PC-3 (cell line): Measurements from ENCODE around the gene TAF1C.

Source experiments
- CTCF ChIP-seq: fragments of 300-600 bp; sonication (generic); conservative IDR thresholded peaks from 2 replicates; pipeline ENCODE4 v1.5.1; 2017; ENCODE audit warnings: antibody characterized with exemption, low read depth, mild to moderate bottlenecking, low read length
- EZH2phosphoT487 ChIP-seq: fragments of 300-600 bp; sonication (generic); IDR thresholded peaks from 2 replicates; pipeline ENCODE4 v1.6.1; 2018; ENCODE audit warnings: mild to moderate bottlenecking, antibody characterized with exemption, low read length, borderline replicate concordance

GRCh38 chr16:84199097-84199496 is 12.2 kb upstream of the TAF1C start:
- TF ChIP-seq EZH2phosphoT487 (no peak), CTCF (no peak)
